Neural progenitor cell (in vitro differentiated cells): Measurements from ENCODE around the gene RHOV. TPM values are rescaled to one million over a fixed set of nuclear protein-coding genes. Genes with fewer than 3 reads are reported as not detected.

Experiments used
- DNase-seq: peaks from one replicate; pipeline ENCODE4 v3.0.0-alpha.2; 2016; ENCODE audit warnings: low spot score
- H2AFZ ChIP-seq: fragments of 200-600 bp; sonication (generic); replicated peaks from 2 replicates; pipeline ENCODE4 v1.6.1; 2016; ENCODE audit warnings: antibody characterized with exemption
- H3F3A ChIP-seq: fragments of 200-600 bp; sonication (generic); 2 replicates; pipeline ENCODE4 v1.6.1; 2016; ENCODE audit warnings: antibody characterized with exemption, low read depth
- H3K27ac ChIP-seq: fragments of 200-600 bp; sonication (generic); 2 replicates; pipeline ENCODE4 v1.5.1; 2016; ENCODE audit warnings: mild to moderate bottlenecking
- H3K27me3 ChIP-seq: fragments of 200-600 bp; sonication (generic); 2 replicates; pipeline ENCODE4 v1.6.1; 2016; ENCODE audit warnings: mild to moderate bottlenecking, moderate library complexity
- H3K36me3 ChIP-seq: fragments of 200-600 bp; sonication (generic); 2 replicates; pipeline ENCODE4 v1.5.1; 2016
- H3K4me1 ChIP-seq: fragments of 200-600 bp; sonication (generic); 2 replicates; pipeline ENCODE4 v1.6.1; 2016; ENCODE audit warnings: mixed run types
- H3K4me2 ChIP-seq: fragments of 200-600 bp; sonication (generic); 2 replicates; pipeline ENCODE4 v1.6.1; 2016
- H3K4me3 ChIP-seq: fragments of 200-600 bp; sonication (generic); 2 replicates; pipeline ENCODE4 v1.5.1; 2016
- H3K79me2 ChIP-seq: fragments of 200-600 bp; sonication (generic); 2 replicates; pipeline ENCODE4 v1.6.1; 2016; ENCODE audit warnings: low read depth
- H3K9ac ChIP-seq: fragments of 200-600 bp; sonication (generic); 2 replicates; pipeline ENCODE4 v1.6.1; 2016
- H3K9me3 ChIP-seq: fragments of 200-600 bp; sonication (generic); 2 replicates; pipeline ENCODE4 v1.5.1; 2016; ENCODE audit warnings: low read depth
- H4K20me1 ChIP-seq: fragments of 200-600 bp; sonication (generic); 2 replicates; pipeline ENCODE4 v1.6.1; 2016; ENCODE audit warnings: low read depth
- H3K27ac Mint-ChIP-seq: 3 replicates; pipeline ENCODE4 v1.8.0; 2021; ENCODE audit warnings: mixed read lengths
- H3K27me3 Mint-ChIP-seq: 2 replicates; pipeline ENCODE4 v1.8.0; 2022; ENCODE audit warnings: low read depth, mild to moderate bottlenecking, inconsistent platforms, moderate library complexity, mixed read lengths; ENCODE audit not compliant: insufficient read depth
- H3K36me3 Mint-ChIP-seq: 3 replicates; pipeline ENCODE4 v1.8.0; 2021; ENCODE audit warnings: mixed read lengths
- H3K4me1 Mint-ChIP-seq: 3 replicates; pipeline ENCODE4 v1.8.0; 2021; ENCODE audit warnings: mixed read lengths
- H3K4me3 Mint-ChIP-seq: 3 replicates; pipeline ENCODE4 v1.8.0; 2021; ENCODE audit warnings: mild to moderate bottlenecking, moderate library complexity, mixed read lengths
- H3K9me3 Mint-ChIP-seq: 3 replicates; pipeline ENCODE4 v1.8.0; 2020; ENCODE audit warnings: mixed read lengths
- EZH2 ChIP-seq: fragments of 200-600 bp; sonication (generic); IDR thresholded peaks from 2 replicates; pipeline ENCODE4 v1.6.1; 2017; ENCODE audit warnings: antibody characterized with exemption, mild to moderate bottlenecking, moderate library complexity
- EZH2phosphoT487 ChIP-seq: fragments of 200-600 bp; sonication (generic); IDR thresholded peaks from 2 replicates; pipeline ENCODE4 v1.6.1; 2017; ENCODE audit warnings: antibody characterized with exemption
- total RNA-seq: library from RNA; depleted of rRNA; stranded (reverse); fragments of >200 nt; gene quantifications from 2 replicates; pipeline ENCODE4 v1.2.3, GENCODE V29; 2015; ENCODE audit warnings: low replicate concordance
- TF ChIP-seq, protein P1 (sequence below): fragments of 200-600 bp; sonication (generic); IDR thresholded peaks from 2 replicates; pipeline ENCODE4 v1.5.1; 2017; ENCODE audit warnings: antibody characterized with exemption, mild to moderate bottlenecking

The RHOV gene
- total RNA-seq, 1 donor from 2014 or later: not detected

DNA sequence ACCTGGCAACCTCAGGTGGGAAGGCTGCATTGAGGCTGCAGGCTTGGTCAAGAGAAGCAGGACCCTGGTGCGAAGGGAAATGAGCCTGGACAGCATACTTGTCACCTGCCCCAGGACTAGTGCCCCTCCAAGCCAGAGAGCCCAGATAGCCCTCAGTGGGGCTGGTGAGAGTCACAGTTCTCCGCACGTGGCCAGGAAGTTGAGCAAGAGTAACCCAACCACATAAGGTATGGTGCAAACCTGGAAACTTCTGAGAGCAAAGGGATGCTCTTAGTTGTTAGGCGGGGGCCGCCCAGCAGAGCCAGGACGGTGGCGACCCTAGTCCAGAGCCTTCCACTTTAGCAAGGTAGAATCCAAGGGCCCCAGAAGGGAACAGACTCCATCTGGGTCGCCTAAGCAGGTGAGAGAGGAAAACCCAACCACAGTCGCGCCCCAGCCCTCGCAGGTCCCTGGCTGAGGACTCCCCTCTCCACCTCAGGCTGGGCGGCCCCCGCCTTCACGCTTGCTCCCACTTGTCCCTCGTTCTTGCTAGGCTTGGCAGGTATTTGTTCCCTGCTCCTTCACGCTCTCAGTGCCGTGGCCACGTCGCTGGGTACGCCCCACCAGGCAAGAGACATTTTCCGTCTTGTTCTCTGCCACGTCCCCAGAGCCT lies 19.1 kb upstream of the RHOV start:
- H3K79me2 ChIP-seq: peaks cover 26% of the 10 kb centered on the region
- H3K27ac ChIP-seq: no peak overlapping the region
- H4K20me1 ChIP-seq: no peaks in the 10 kb centered on the region
- H3K36me3 ChIP-seq: no peaks in the 10 kb centered on the region
- H2AFZ ChIP-seq: peak overlapping the region; percentile 99
- Mint-ChIP-seq H3K9me3 (no peaks in the 10 kb centered on the region), H3K4me3 (peak overlapping the region; percentile 98), H3K27me3 (peaks cover 9% of the 10 kb centered on the region), H3K36me3 (peaks cover 9% of the 10 kb centered on the region), H3K27ac (no peak overlapping the region), H3K4me1 (peaks cover 23% of the 10 kb centered on the region)
- peak overlapping the region; percentile 84 for H3K4me3 ChIP-seq
- peak overlapping the region; percentile 80 for H3K4me2 ChIP-seq
- H3K27me3 ChIP-seq: peaks cover 20% of the 10 kb centered on the region
- TF ChIP-seq, protein P1, sequence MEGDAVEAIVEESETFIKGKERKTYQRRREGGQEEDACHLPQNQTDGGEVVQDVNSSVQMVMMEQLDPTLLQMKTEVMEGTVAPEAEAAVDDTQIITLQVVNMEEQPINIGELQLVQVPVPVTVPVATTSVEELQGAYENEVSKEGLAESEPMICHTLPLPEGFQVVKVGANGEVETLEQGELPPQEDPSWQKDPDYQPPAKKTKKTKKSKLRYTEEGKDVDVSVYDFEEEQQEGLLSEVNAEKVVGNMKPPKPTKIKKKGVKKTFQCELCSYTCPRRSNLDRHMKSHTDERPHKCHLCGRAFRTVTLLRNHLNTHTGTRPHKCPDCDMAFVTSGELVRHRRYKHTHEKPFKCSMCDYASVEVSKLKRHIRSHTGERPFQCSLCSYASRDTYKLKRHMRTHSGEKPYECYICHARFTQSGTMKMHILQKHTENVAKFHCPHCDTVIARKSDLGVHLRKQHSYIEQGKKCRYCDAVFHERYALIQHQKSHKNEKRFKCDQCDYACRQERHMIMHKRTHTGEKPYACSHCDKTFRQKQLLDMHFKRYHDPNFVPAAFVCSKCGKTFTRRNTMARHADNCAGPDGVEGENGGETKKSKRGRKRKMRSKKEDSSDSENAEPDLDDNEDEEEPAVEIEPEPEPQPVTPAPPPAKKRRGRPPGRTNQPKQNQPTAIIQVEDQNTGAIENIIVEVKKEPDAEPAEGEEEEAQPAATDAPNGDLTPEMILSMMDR: no peak
- TF ChIP-seq EZH2phosphoT487 (no peak), EZH2 (no peak)
- peaks cover 7% of the 10 kb centered on the region for H3K4me1 ChIP-seq
- H3K9me3 ChIP-seq: no peaks in the 10 kb centered on the region
- no peak overlapping the region for H3K9ac ChIP-seq
- DNase-seq: no peak
- H3F3A ChIP-seq: peaks cover 4% of the 10 kb centered on the region

DNA sequence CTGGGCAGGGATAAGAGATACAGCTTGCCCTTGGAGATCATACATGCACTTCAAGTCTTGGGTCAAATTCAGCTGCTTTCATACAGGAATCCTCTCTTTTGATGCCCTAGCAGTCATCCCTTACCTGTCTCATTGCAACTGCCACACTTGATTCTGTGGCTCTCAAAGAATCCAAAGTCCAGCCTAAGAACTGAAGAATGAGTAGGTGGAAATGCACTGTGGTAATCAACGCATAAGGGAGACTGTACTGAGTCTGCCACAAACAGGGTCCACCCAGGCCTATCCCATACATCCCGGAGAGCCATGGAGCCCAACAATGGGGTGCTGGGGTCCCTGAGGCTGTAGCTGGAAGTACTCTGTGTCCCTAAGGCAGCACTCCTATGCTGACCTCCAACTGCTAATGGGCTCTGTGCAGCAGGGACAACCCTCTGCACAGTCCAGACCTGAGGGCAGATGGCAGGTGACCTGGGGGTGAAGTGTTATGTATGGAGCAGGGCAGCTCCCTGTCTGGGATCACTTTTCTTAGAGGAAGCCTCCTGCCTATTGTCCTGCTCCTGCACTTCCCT lies 18.5 kb upstream of the RHOV start:
- Histone ChIP-seq H3K27ac (no peak overlapping the region), H4K20me1 (no peaks in the 10 kb centered on the region), H3F3A (peaks cover 4% of the 10 kb centered on the region), H3K79me2 (peaks cover 26% of the 10 kb centered on the region), H3K27me3 (peaks cover 20% of the 10 kb centered on the region), H3K4me2 (no peak overlapping the region), H3K36me3 (no peaks in the 10 kb centered on the region), H3K4me1 (peaks cover 7% of the 10 kb centered on the region), H3K9ac (no peak overlapping the region), H3K4me3 (no peak overlapping the region), H3K9me3 (no peaks in the 10 kb centered on the region), H2AFZ (no peak overlapping the region)
- peak overlapping the region; percentile 59 for H3K4me3 Mint-ChIP-seq
- H3K27ac Mint-ChIP-seq: no peak overlapping the region
- peaks cover 9% of the 10 kb centered on the region for H3K27me3 Mint-ChIP-seq
- peaks cover 23% of the 10 kb centered on the region for H3K4me1 Mint-ChIP-seq
- no peak for DNase-seq
- H3K36me3 Mint-ChIP-seq: peaks cover 8% of the 10 kb centered on the region
- H3K9me3 Mint-ChIP-seq: no peaks in the 10 kb centered on the region
- TF ChIP-seq, protein P1: no peak
- TF ChIP-seq EZH2 (no peak), EZH2phosphoT487 (no peak)

DNA sequence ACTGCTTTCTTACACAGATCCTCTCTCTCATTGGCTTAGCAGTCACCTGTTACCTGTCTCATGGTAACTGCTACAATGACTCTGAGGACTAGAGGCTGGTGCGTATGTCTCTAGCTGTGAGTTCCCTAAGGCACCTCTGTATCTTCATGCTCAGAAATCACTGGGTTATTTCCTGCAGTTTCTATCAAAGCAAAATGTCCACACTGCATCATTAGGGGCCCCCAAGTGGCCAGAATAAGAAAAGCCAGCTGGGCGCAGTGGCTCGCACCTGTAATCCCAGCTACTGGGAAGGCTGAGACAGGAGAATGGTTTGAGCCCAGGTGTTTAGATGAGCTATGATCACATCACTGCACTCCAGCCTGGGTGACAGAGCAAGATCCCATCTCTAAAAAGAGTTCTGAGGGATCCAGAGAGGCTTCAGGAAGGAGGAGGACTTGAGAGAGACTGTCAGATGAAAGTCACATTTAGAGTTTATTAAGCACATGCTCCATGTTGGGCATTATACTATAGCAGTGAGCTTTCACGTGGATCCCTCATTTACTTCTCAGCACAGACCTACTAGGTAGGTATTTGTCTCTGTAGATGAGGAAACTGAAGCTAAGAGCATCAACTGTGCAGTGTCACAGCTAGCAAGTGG lies 17.9 kb upstream of the RHOV start:
- H3K4me3 ChIP-seq: no peak overlapping the region
- no peak for TF ChIP-seq EZH2
- TF ChIP-seq, protein P1: peak; percentile 74
- Mint-ChIP-seq H3K27ac (peak overlapping the region; percentile 52), H3K4me1 (peaks cover 23% of the 10 kb centered on the region), H3K27me3 (peaks cover 9% of the 10 kb centered on the region), H3K9me3 (no peaks in the 10 kb centered on the region), H3K36me3 (peaks cover 4% of the 10 kb centered on the region), H3K4me3 (peak overlapping the region; percentile 27)
- H3K9ac ChIP-seq: no peak overlapping the region
- H3K36me3 ChIP-seq: no peaks in the 10 kb centered on the region
- H3K4me1 ChIP-seq: peaks cover 7% of the 10 kb centered on the region
- peak; percentile 56 for DNase-seq
- peak overlapping the region; percentile 19 for H2AFZ ChIP-seq
- H3F3A ChIP-seq: peaks cover 4% of the 10 kb centered on the region
- H3K4me2 ChIP-seq: no peak overlapping the region
- H3K27ac ChIP-seq: no peak overlapping the region
- H3K79me2 ChIP-seq: peaks cover 25% of the 10 kb centered on the region
- H3K27me3 ChIP-seq: peaks cover 20% of the 10 kb centered on the region
- H4K20me1 ChIP-seq: no peaks in the 10 kb centered on the region
- no peaks in the 10 kb centered on the region for H3K9me3 ChIP-seq
